GM12892 (cell line): ENCODE results near the gene TRIM32.

ENCODE experiments used
- POLR2A ChIP-seq: IDR thresholded peaks from 2 replicates; pipeline ENCODE4 v1.6.1; 2011; ENCODE audit warnings: low read depth, low read length, control low read depth
- POLR2AphosphoS5 ChIP-seq: IDR thresholded peaks from 2 replicates; pipeline ENCODE4 v1.6.1; 2011; ENCODE audit warnings: low read depth, low read length, control low read depth
- TAF1 ChIP-seq: IDR thresholded peaks from 2 replicates; pipeline ENCODE4 v1.6.1; 2011; ENCODE audit warnings: low read depth, mild to moderate bottlenecking, control low read depth, low read length, borderline replicate concordance

GRCh38 chr9:116693233-116693731 lies 6.2 kb downstream of the TRIM32 start:
- TF ChIP-seq POLR2A (no peak), POLR2AphosphoS5 (no peak), TAF1 (no peak)
